ENCODE measurements around the gene PYROXD2. TPM values are rescaled to one million over a fixed set of nuclear protein-coding genes. Genes with fewer than 3 reads are reported as not detected.

The PYROXD2 gene
- total RNA-seq, 1 experiment from 2014 or later, result 2.3 TPM

GRCh38 chr10:98353170-98353569 is 61.8 kb downstream of the PYROXD2 start:
- no TSS peak for BruUV-seq (replicated peaks)
- Histone ChIP-seq H3K4me1 (ENCODE audit: control insufficient read depth, insufficient read depth, low read length) (no peaks in the 10 kb centered on the region), H3K9me3 (ENCODE audit: control insufficient read depth, insufficient read depth, low read depth, low read length) (no peaks in the 10 kb centered on the region), H3K4me3 (ENCODE audit: low read depth in 2 of 2, low read length in 2 of 2) (no peak overlapping the region), H3K27me3 (ENCODE audit: control insufficient read depth, insufficient read depth, low read length) (peaks cover 21% of the 10 kb centered on the region), H3K27ac (ENCODE audit: low read length) (no peak overlapping the region), H3K36me3 (ENCODE audit: control insufficient read depth, insufficient read depth, low read length) (no peaks in the 10 kb centered on the region)
- TF ChIP-seq SIN3A (IDR thresholded peaks at IDR 0.05; ENCODE audit: borderline replicate concordance, insufficient read depth, low read depth, low read length) (no peak), REST (IDR thresholded peaks at IDR 0.05; ENCODE audit: insufficient read depth in 1 of 2, low read depth in 2 of 2, low read length in 1 of 2) (no peak), POLR2AphosphoS5 (IDR thresholded peaks at IDR 0.05; ENCODE audit: low read depth, low read length) (no peak), TCF7L2 (IDR thresholded peaks at IDR 0.05; ENCODE audit: low read depth, low read length) (no peak), CTCF (IDR thresholded peaks at IDR 0.05) (no peak)
- in situ Hi-C loops (cut with HindIII; ENCODE audit: low pct_unique_long_range_greater_than_20kb, low sequenced_read_pairs), result no loop called here
- intact Hi-C loops (cut with micrococcal nuclease; ENCODE audit: unreplicated experiment), result no loop called here
- CTCF ChIA-PET, result no interaction called here
- DNase-seq (ENCODE audit: low read depth, low spot score) (no peak), ATAC-seq (no peak)
- POLR2A ChIA-PET, result no interaction called here

DNA sequence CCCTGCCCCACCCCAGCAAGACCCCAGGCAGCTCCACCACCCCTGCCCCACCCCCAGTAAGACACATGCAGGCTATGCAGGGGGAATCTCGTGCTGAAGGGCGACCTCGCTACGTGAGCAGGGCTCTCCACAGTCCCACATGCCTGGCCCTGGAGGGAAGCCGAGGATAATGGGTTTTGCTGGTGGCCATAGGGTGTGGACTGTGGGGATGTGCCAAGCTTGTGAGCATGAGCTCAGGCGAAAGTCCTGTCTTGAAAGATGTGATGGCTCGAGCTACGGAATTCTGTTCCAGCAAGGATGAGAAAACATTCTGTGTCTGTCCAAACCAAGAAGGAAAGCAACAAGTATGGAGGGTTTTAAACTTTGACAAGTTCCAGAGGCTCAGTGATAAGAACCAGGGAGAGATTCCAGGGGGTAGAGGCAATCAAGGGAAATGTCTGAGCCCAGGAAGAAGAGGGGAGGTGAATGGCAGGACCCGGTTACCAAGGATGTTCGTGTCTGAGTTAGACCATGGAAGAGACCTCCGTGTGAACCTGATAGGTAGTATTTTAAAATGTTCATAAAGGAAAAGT is 63.1 kb downstream of the PYROXD2 start:
- in situ Hi-C loops (cut with HindIII; ENCODE audit: low pct_unique_long_range_greater_than_20kb, low sequenced_read_pairs), result no loop called here
- no peak for TF ChIP-seq REST (IDR thresholded peaks at IDR 0.05; ENCODE audit: insufficient read depth in 1 of 2, low read depth in 2 of 2, low read length in 1 of 2)
- TF ChIP-seq TCF7L2 (IDR thresholded peaks at IDR 0.05; ENCODE audit: low read depth, low read length), result no peak
- TF ChIP-seq CTCF (IDR thresholded peaks at IDR 0.05), result no peak
- peaks cover 21% of the 10 kb centered on the region for H3K27me3 ChIP-seq (ENCODE audit: control insufficient read depth, insufficient read depth, low read length)

More for the DNA sequence above, 63.1 kb downstream of the PYROXD2 start:
- Histone ChIP-seq H3K4me3 (ENCODE audit: low read depth in 2 of 2, low read length in 2 of 2) (no peak overlapping the region), H3K9me3 (ENCODE audit: control insufficient read depth, insufficient read depth, low read depth, low read length) (no peaks in the 10 kb centered on the region), H3K36me3 (ENCODE audit: control insufficient read depth, insufficient read depth, low read length) (no peaks in the 10 kb centered on the region), H3K4me1 (ENCODE audit: control insufficient read depth, insufficient read depth, low read length) (no peaks in the 10 kb centered on the region), H3K27ac (ENCODE audit: low read length) (no peak overlapping the region)
- intact Hi-C loops (cut with micrococcal nuclease; ENCODE audit: unreplicated experiment), result no loop called here
- DNase-seq (ENCODE audit: low read depth, low spot score) (no peak), ATAC-seq (no peak)
- POLR2A ChIA-PET, result no interaction called here
- CTCF ChIA-PET, result no interaction called here
- BruUV-seq (replicated peaks), result no TSS peak
